SKM-1 treated with dmso at 0.1 percent for 144 hours (cell line): ENCODE results near the gene CNPY1.

Source experiments
- DNase-seq: peaks from one replicate; lab custom pipeline; 2025; ENCODE audit not compliant: unreplicated experiment; lab: John Stamatoyannopoulos, UW

The CNPY1 gene

GRCh38 chr7:155513543-155514285, 32.6 kb downstream of the CNPY1 start:
- DNase-seq, result no peak

- no peak for DNase-seq
These were observed 34.0 kb downstream of the CNPY1 start for GRCh38 chr7:155512246-155512887.

- DNase-seq, result no peak
These were observed 34.7 kb downstream of the CNPY1 start for GRCh38 chr7:155511702-155511996.

GRCh38 chr7:155510975-155511701, 35.2 kb downstream of the CNPY1 start:
- DNase-seq, result no peak

- DNase-seq, result no peak
These were observed 36.4 kb downstream of the CNPY1 start for GRCh38 chr7:155509725-155510551.

- no peak for DNase-seq
These were observed 37.0 kb downstream of the CNPY1 start for GRCh38 chr7:155509359-155509724.

- DNase-seq, result no peak
These were observed 37.7 kb downstream of the CNPY1 start for GRCh38 chr7:155508376-155509358.

GRCh38 chr7:155507576-155507975, 38.8 kb downstream of the CNPY1 start:
- DNase-seq, result no peak

- no peak for DNase-seq
These were observed 39.5 kb downstream of the CNPY1 start for GRCh38 chr7:155506854-155507337.

GRCh38 chr7:155505422-155505793, 41.0 kb downstream of the CNPY1 start:
- DNase-seq, result no peak

- DNase-seq, result no peak
These were observed 49.0 kb downstream of the CNPY1 start for GRCh38 chr7:155497149-155497901.

- DNase-seq, result no peak
These were observed 49.9 kb downstream of the CNPY1 start for GRCh38 chr7:155496267-155497005.

GRCh38 chr7:155495440-155496248, 50.7 kb downstream of the CNPY1 start:
- DNase-seq, result no peak

- no peak for DNase-seq
These were observed 51.8 kb downstream of the CNPY1 start for GRCh38 chr7:155494551-155494950.

- DNase-seq, result no peak
These were observed 52.4 kb downstream of the CNPY1 start for GRCh38 chr7:155493744-155494538.

GRCh38 chr7:155491812-155492211, 54.5 kb downstream of the CNPY1 start:
- no peak for DNase-seq
